ENCODE measurements around the gene GAB3. TPM values are rescaled to one million over a fixed set of nuclear protein-coding genes. Genes with fewer than 3 reads are reported as not detected.

GAB3 gene
- total RNA-seq, 1 experiment from 2014 or later: 0.72 TPM

- DNase-seq (ENCODE audit: low spot score) (no peak), ATAC-seq (no peak; the same call in 1 of the 2 replicates)
- POLR2A ChIA-PET: no interaction called here
- Mint-ChIP-seq H3K4me1 (peaks cover 32% of the 10 kb centered on the region), H3K27ac (no peak overlapping the region), H3K36me3 (0 out of 2 replicates have a peak, but pooled peaks cover 2% of the 10 kb centered on the region), H3K27me3 (ENCODE audit: low read depth) (peaks cover 41% of the 10 kb centered on the region), H3K4me3 (no peak overlapping the region), H3K9me3 (no peaks in the 10 kb centered on the region)
- CTCF ChIA-PET: no interaction called here
- TF ChIP-seq EMX1 (CRISPR knock-in tag; IDR thresholded peaks at IDR 0.05) (no peak), CREM (CRISPR knock-in tag; IDR thresholded peaks at IDR 0.05) (no peak), CBFB (CRISPR knock-in tag; IDR thresholded peaks at IDR 0.05; ENCODE audit: low read depth) (no peak), IRF1 (CRISPR knock-in tag; IDR thresholded peaks at IDR 0.05) (no peak), ELF4 (CRISPR knock-in tag; IDR thresholded peaks at IDR 0.05; ENCODE audit: low read depth) (no peak), HMGXB4 (CRISPR knock-in tag; IDR thresholded peaks at IDR 0.05) (no peak), ZNF121 (CRISPR knock-in tag; IDR thresholded peaks at IDR 0.05) (no peak), MYBL2 (CRISPR knock-in tag; IDR thresholded peaks at IDR 0.05) (no peak), TEAD4 (CRISPR knock-in tag; IDR thresholded peaks at IDR 0.05) (no peak), ZNF317 (CRISPR knock-in tag; IDR thresholded peaks at IDR 0.05; ENCODE audit: borderline replicate concordance, low read depth) (no peak), SOX15 (CRISPR knock-in tag; IDR thresholded peaks at IDR 0.05) (no peak), ATF2 (CRISPR knock-in tag; IDR thresholded peaks at IDR 0.05; ENCODE audit: borderline replicate concordance, low read depth) (no peak), E2F5 (CRISPR knock-in tag; IDR thresholded peaks at IDR 0.05) (no peak)
Measured at GRCh38 chrX:154797006-154797405, 46.1 kb upstream of the GAB3 start.

GRCh38 chrX:154795016-154795415 is 44.1 kb upstream of the GAB3 start:
- DNase-seq (ENCODE audit: low spot score) (no peak), ATAC-seq (no peak)
- Mint-ChIP-seq H3K36me3 (0 out of 2 replicates have a peak, but pooled peaks cover 2% of the 10 kb centered on the region), H3K27ac (no peak overlapping the region), H3K4me1 (peaks cover 29% of the 10 kb centered on the region), H3K4me3 (no peak overlapping the region), H3K27me3 (ENCODE audit: low read depth) (peaks cover 23% of the 10 kb centered on the region), H3K9me3 (no peaks in the 10 kb centered on the region)
- ChIA-PET POLR2A (no interaction called here), CTCF (no interaction called here)
- TF ChIP-seq ZBTB21 (CRISPR knock-in tag; IDR thresholded peaks at IDR 0.05; ENCODE audit: borderline replicate concordance) (no peak), CDX4 (CRISPR knock-in tag; IDR thresholded peaks at IDR 0.05; ENCODE audit: borderline replicate concordance) (no peak), IRF1 (CRISPR knock-in tag; IDR thresholded peaks at IDR 0.05) (no peak), JUN (CRISPR knock-in tag; IDR thresholded peaks at IDR 0.05) (no peak), TEAD1 (CRISPR knock-in tag; IDR thresholded peaks at IDR 0.05) (no peak), ETV6 (CRISPR knock-in tag; IDR thresholded peaks at IDR 0.05) (no peak)

All from WTC11 (cell line).